GM12878 (cell line): ENCODE data around the gene GZF1. TPM values are rescaled to one million over a fixed set of nuclear protein-coding genes. Genes with fewer than 3 reads are reported as not detected.
A peak's percentile ranks its signal among the peaks of the same experiment; 100 is the strongest.

Experiments used
- ATF3 ChIP-seq: IDR thresholded peaks from 2 replicates; pipeline ENCODE4 v1.6.1; 2011; ENCODE audit warnings: low read depth, mild to moderate bottlenecking, low read length, moderate library complexity, borderline replicate concordance; ENCODE audit errors: extremely low read depth
- CEBPB ChIP-seq, 2 experiments: fragments of 150-350 bp in 1 of 2; IDR thresholded peaks; 2 replicates each; pipeline ENCODE4 v1.6.1; 2012 to 2014; ENCODE audit warnings: low read depth in 2 of 2, low read length in 2 of 2, borderline replicate concordance in 1 of 2, inconsistent platforms in 1 of 2
- EZH2 ChIP-seq: IDR thresholded peaks from 2 replicates; pipeline ENCODE4 v1.6.1; 2012; ENCODE audit warnings: low read depth, mild to moderate bottlenecking, control low read depth, inconsistent platforms, low read length, borderline replicate concordance; ENCODE audit not compliant: control insufficient read depth
- FOXM1 ChIP-seq: IDR thresholded peaks from 2 replicates; pipeline ENCODE4 v1.6.1; 2012; ENCODE audit warnings: low read depth, mild to moderate bottlenecking, inconsistent platforms, low read length, moderate library complexity
- GATAD2B ChIP-seq: fragments of 450-650 bp; conservative IDR thresholded peaks from 2 replicates; pipeline ENCODE4 v1.6.1; 2017; ENCODE audit warnings: low read depth, mild to moderate bottlenecking, moderate library complexity
- HDGF ChIP-seq: fragments of 450-650 bp; IDR thresholded peaks from 2 replicates; pipeline ENCODE4 v1.6.1; 2016; ENCODE audit warnings: antibody characterized with exemption
- IKZF1 ChIP-seq: fragments of 450-650 bp; conservative IDR thresholded peaks from 2 replicates; pipeline ENCODE4 v1.6.1; 2017; ENCODE audit warnings: antibody characterized with exemption, mild to moderate bottlenecking
- IKZF2 ChIP-seq, 2 experiments: fragments of 450-650 bp; IDR thresholded peaks; 2 replicates each; pipeline ENCODE4 v1.6.1; 2017; ENCODE audit warnings: mild to moderate bottlenecking in 2 of 2, moderate library complexity in 2 of 2
- MLLT1 ChIP-seq: fragments of 450-650 bp; IDR thresholded peaks from 2 replicates; pipeline ENCODE4 v1.6.1; 2016; ENCODE audit warnings: mild to moderate bottlenecking
- NR2F1 ChIP-seq: fragments of 450-650 bp; conservative IDR thresholded peaks from 2 replicates; pipeline ENCODE4 v1.6.1; 2017; ENCODE audit warnings: mild to moderate bottlenecking
- POU2F2 ChIP-seq: IDR thresholded peaks from 3 replicates; pipeline ENCODE4 v1.6.1; 2011; ENCODE audit warnings: low read depth, mild to moderate bottlenecking, low read length, borderline replicate concordance
- RAD21 ChIP-seq: IDR thresholded peaks from 2 replicates; pipeline ENCODE4 v1.6.1; 2011; ENCODE audit warnings: mild to moderate bottlenecking, low read depth, low read length, moderate library complexity; ENCODE audit not compliant: insufficient read depth
- RBBP5 ChIP-seq: fragments of 200-600 bp; sonication (generic); conservative IDR thresholded peaks from 2 replicates; pipeline ENCODE4 v1.6.1; 2016
- SRF ChIP-seq, 2 experiments: IDR thresholded peaks; 2 replicates each; pipeline ENCODE4 v1.6.1; 2011; ENCODE audit warnings: low read depth in 2 of 2, low read length in 2 of 2, mild to moderate bottlenecking in 1 of 2, moderate library complexity in 1 of 2
- STAT3 ChIP-seq: IDR thresholded peaks from 2 replicates; pipeline ENCODE4 v1.6.1; 2011; ENCODE audit warnings: low read depth, low read length, improper control_type of control experiment
- ZBTB40 ChIP-seq: fragments of 450-650 bp; IDR thresholded peaks from 2 replicates; pipeline ENCODE4 v1.6.1; 2016; ENCODE audit warnings: mild to moderate bottlenecking, moderate library complexity, borderline replicate concordance
- ZNF217 ChIP-seq: fragments of 450-650 bp; IDR thresholded peaks from 2 replicates; pipeline ENCODE4 v1.6.1; 2017; ENCODE audit warnings: antibody characterized with exemption, mild to moderate bottlenecking
- ZNF687 ChIP-seq: fragments of 450-650 bp; IDR thresholded peaks from 2 replicates; pipeline ENCODE4 v1.6.1; 2017; ENCODE audit warnings: mild to moderate bottlenecking, moderate library complexity
- polyA plus RNA-seq, 11 experiments: library from polyadenylated mRNA; depleted of rRNA in 4 of 11; unstranded in 6 of 11; stranded (reverse) in 5 of 11; fragments of >200 nt; fragmentation: Nextera tagmentation in 4 of 11; fragmentation: Illumina TruSeq in 1 of 11; extraction: Ambion mirVana in 4 of 11; extraction: Trizol in 1 of 11; gene quantifications; 1 replicate in 1 of 11; 2 replicates in 10 of 11; pipeline versions ENCODE4 v1.2.1 to v1.2.3, GENCODE V29; 2011 to 2016; ENCODE audit warnings: inconsistent platforms in 2 of 11, missing spikeins in 2 of 11, low read depth in 1 of 11
- total RNA-seq, 4 experiments: library from RNA; depleted of rRNA in 3 of 4; stranded (reverse); fragments of >200 nt in 3 of 4; fragmentation: Illumina TruSeq in 1 of 4; extraction: Trizol in 1 of 4; gene quantifications; 2 replicates each; pipeline versions ENCODE4 v1.2.1 to v1.2.3, GENCODE V29; 2013 to 2021

Gene GZF1
- total and polyA plus RNA-seq, 10 of the 15 experiments (the other 5 are each of a cell fraction or from before 2014, with no cell fraction given): 2.2 to 19.5 (median 9.7) TPM

- TF ChIP-seq ZBTB40: 0 out of 2 replicates have a peak, but pooled peaks have one; percentile 25
- no peak for TF ChIP-seq STAT3
- peak in 1 of 2 experiments; percentile 97; a peak in 2 of 4 replicates for TF ChIP-seq CEBPB (IDR thresholded peaks at IDR 0.05; ENCODE audit: borderline replicate concordance in 1 of 2, low read depth in 2 of 2, low read length in 2 of 2)
- no peak for TF ChIP-seq RAD21
- 0 out of 3 replicates have a peak, but pooled peaks have one; percentile 39 for TF ChIP-seq POU2F2
- 0 out of 2 replicates have a peak, but pooled peaks have one; percentile 17 for TF ChIP-seq ZNF217
- TF ChIP-seq GATAD2B: peak; percentile 96
- TF ChIP-seq EZH2: no peak
- TF ChIP-seq HDGF: 0 out of 2 replicates have a peak, but pooled peaks have one; percentile 51
- TF ChIP-seq SRF (IDR thresholded peaks at IDR 0.05; ENCODE audit: low read depth in 2 of 2, low read length in 2 of 2): peak in 1 of 2 experiments; percentile 71; a peak in 1 of 4 replicates
- TF ChIP-seq ZNF687: peak; percentile 88
- peak; percentile 95 for TF ChIP-seq ATF3
- TF ChIP-seq MLLT1: peak; percentile 69
- TF ChIP-seq IKZF1: peak; percentile 90
- no peak; the same call in 1 of the 2 replicates for TF ChIP-seq FOXM1
- no peak for TF ChIP-seq RBBP5
- TF ChIP-seq NR2F1: peak; percentile 68; the same call in 1 of the 2 replicates
- TF ChIP-seq IKZF2 (IDR thresholded peaks at IDR 0.05): peak; percentile 30 to 55; a peak in 1 of 4 replicates
These were observed at the start of gene GZF1 (continued) for GRCh38 chr20:23361476-23362391.
